NCI-H510A treated with DMSO at 0.1 percent for 48 hours (cell line): ENCODE data around the gene DEFB116.
"Not testable (repeated sequence)": the region's sequence is repeated elsewhere in the genome, so short reads cannot be mapped to it uniquely, and the experiment has no call there.

Experiments used
- DNase-seq: peaks from one replicate; lab custom pipeline; 2025; lab: John Stamatoyannopoulos, UW

DEFB116 gene, protein sequence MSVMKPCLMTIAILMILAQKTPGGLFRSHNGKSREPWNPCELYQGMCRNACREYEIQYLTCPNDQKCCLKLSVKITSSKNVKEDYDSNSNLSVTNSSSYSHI

DNA sequence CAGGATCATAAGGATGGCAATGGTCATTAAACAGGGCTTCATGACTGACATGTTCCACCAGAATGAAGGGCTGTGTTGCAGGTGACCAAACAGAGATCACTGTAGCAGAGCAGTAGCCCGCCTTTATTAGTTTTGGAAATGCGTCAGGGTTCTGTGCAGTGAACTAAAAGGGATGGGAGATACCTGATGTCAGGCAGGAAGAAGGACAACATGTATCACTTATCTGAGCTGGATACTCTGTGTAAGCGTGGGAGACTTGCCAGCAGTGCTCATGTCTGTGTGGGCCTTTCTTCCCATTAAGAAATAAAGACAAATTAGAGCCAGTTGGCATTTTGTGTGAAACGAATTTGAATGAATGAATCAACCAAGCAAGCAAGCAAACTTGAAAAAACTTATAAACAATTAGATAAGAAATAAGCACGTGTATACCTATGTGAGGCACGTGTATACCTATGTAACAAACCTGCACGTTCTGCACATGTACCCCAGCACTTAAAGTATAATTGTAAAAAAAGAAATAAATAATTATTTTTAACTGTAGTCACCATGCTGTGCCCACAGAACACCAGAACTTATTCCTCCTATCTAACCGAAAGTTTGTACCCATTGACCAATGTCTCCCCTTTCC lies at the start of gene DEFB116:
Gene DEFB116, minus strand, starts transcription at position 51 of the 628 bp plus-strand sequence. Its CDS starts 0 bp downstream, at position 51.
- DNase-seq, result no peak

- no peak for DNase-seq
Observed at GRCh38 chr20:31355981-31356380, 47.6 kb upstream of the DEFB116 start.

- DNase-seq, result no peak
Observed at GRCh38 chr20:31341470-31341869, 33.1 kb upstream of the DEFB116 start.

DNA sequence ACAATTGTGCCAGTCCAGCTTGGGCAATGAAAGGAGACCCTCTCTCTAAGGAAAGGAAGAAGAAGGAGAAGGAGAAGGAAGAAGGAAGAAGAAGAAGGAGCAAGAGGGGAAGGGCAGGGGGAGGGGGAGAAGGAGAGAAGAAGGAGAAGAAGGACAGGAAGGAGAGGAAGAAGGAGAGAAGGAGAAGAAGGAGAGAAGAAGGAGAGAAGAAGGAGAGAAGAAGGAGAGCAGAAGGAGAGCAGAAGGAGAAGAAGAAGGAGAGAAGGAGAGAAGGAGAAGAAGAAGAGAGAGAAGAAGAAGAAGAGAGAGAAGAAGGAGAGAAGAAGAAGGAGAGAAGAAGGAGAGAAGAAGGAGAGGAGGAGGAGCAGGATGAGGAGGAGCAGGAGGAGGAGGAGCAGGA lies 22.5 kb upstream of the DEFB116 start:
- DNase-seq, result no peak

- no peak for DNase-seq
Observed at GRCh38 chr20:31322504-31322903, 14.1 kb upstream of the DEFB116 start.

DNA sequence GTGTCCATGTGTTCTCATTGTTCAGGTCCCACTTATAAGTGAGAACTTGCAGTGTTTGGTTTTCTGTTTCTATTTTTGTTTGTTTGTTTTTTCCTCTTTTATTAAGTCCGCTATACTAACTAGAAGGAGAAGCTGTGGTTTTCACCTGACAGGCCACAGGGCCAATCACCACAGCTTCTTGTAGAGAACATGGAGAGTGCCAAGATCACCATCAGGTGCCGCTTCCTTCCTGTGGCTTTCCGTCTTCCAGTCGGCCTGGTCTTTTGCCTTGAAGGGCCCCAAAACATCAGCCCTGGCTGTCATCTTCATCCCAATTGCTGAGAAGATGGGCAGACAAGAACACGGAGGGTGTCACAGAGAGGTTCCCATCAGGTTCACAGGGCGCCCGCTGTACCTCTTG lies 23.4 kb downstream of the DEFB116 start:
- DNase-seq, result not testable (repeated sequence)

- DNase-seq, result no peak
Observed at GRCh38 chr20:31278178-31278577, 30.2 kb downstream of the DEFB116 start.

- no peak for DNase-seq
Observed at GRCh38 chr20:31274441-31274840, 33.9 kb downstream of the DEFB116 start.

DNA sequence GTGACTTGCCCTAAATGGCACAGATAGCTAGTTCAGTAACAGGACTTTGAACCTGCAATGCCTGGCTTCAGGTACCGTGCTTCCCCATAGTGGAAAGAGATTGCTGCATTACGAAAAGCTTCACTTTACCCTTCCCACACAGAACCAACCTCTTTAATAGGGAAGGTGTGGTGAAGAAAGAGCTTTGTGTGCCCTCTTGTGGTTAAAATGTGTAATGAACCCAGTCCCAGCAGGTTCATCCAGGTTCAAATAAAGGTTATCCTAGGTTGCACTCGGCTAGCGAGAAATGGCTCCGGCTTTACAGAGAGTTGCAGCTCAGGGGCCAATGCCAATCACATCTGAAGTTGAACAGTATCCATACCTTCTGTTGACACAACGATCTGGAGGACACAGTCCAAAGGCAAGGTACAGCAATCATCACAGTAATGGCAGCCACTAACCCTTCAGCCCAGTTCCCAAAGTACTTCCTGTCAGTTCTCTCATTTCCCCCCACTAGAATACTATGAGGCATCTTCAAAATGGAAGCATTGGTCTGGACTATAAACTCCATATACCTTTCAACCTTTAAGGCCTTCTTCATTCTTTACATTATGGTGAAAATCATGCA lies 48.0 kb downstream of the DEFB116 start:
- DNase-seq, result no peak

DNA sequence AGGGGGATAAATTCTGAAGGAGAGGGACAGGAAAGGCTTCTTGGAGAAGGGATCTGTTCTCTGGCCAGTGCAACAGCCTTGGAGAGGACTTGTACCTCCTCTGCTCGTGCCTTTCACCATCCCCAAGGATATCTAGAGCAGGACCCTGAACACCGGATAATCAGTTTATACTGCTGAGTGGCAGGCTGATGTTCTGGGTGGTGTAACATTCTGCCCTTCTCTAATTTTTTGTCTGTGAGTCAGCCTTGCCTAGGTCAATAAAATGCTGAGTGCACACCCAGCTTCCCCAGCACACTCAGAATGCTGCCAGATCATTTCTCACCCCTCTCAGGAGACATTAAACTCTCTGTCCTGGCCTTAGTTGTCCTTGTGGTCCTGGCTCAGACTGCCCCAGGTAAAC lies 51.0 kb downstream of the DEFB116 start, which contains the start of gene DEFB115:
Gene DEFB115, plus strand, starts transcription at position 301 of the 400 bp plus-strand sequence. Its CDS starts 0 bp downstream, at position 301.
- DNase-seq, result no peak

DNA sequence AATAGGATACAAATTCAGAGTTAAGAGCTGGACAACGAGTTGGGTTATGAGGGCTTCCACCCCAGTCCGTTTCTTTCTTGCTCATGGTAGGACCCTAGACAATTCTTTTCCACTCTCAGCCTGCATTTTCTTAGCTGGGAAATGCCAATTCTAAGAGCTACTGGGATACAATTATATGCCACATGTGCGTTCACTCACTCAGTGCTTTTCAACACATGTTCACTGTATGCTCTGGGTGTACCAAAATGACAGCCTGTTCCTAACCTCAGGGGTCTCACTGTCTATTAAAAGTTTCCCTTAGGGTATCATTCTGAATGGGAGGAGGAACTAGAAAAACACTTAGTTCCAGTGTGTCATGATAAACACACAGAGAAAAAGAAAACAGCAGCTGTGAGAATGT lies 51.4 kb downstream of the DEFB116 start:
- DNase-seq, result no peak
